HG03196 (cell line): ENCODE data around the gene RPTOR.

ENCODE experiments used
- ATAC-seq: cut with Tn5 transposase; IDR thresholded peaks from one replicate; pipeline ENCODE4 v1.9.1; 2021; ENCODE audit not compliant: unreplicated experiment

The RPTOR gene

GRCh38 chr17:80659651-80660050, 115.0 kb downstream of the RPTOR start:
- ATAC-seq = no peak

DNA sequence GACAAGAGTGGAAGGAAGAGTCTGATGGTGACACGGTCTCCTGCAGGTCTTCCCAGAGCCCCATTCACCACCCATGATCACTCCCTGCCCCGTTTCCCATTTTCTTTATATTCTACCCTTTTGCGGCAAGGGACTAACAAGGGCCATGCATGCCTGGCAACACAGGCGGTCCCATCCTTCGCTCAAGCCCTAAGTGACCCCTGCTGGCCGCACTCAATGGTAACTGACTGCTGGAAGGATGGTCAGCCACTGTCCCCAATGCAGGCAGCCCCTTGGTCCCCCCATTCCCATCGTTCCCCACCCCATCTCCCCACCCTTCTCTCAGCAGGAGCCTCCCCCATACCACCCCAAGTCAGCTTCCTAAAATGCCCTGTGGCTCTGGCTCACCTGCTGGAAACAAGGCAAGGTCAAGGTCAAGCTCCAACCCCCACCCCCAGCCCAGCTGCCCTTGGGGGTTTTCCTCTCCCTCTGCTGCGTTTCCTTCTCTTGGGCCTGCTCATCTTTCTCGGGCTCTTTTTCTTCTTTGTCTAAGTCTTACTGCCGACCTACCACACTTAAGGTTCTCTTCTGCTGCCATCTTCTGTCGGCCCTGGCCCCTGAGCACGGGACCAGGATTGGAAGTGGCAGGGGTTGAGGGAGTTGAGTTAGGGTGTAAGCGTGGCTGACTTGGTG, 116.0 kb downstream of the RPTOR start:
- ATAC-seq = no peak

DNA sequence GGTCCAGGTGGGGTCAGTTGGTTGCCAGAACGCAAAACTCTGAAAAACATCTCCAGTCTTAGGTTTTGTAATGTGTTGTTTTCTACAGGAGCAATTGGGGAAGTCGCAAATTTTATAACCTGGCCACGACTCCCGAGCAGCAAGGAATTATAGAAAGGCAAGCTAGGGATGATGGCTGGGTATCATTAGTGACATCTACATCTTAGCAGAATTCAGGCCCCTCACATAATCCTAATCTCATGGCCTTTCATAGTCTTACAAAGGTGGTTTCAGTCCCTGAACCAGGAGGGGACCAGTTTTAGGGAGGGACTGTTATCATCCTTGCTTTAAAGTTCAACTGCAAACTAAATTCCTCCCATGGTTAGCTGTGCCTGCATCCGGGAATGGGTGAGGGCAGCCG, 117.9 kb downstream of the RPTOR start:
- ATAC-seq = no peak

GRCh38 chr17:80663781-80664206, 119.2 kb downstream of the RPTOR start:
- no peak for ATAC-seq

- no peak for ATAC-seq
These were observed 119.7 kb downstream of the RPTOR start for GRCh38 chr17:80664217-80664790.

GRCh38 chr17:80665792-80666191, 121.2 kb downstream of the RPTOR start:
- no peak for ATAC-seq

DNA sequence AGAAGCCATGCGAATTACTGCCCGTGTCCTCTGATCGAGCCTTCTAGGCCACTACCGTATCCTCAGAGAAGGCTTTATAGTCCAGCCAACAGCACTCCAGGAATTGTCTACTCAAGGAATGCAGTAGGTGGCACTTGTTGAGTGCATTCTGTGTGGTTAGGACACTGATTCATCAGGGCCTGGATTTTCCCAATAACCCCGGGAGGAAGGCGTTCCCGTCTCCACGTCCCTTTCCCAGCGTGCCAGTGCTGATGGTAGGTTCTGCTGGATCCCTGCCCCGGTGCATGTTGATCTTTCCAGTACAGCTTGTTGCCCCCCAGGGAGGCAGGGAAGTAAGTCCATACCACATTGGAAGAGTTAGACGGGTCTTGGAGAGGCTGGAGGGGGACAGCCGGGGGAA, 122.2 kb downstream of the RPTOR start:
- ATAC-seq = no peak

DNA sequence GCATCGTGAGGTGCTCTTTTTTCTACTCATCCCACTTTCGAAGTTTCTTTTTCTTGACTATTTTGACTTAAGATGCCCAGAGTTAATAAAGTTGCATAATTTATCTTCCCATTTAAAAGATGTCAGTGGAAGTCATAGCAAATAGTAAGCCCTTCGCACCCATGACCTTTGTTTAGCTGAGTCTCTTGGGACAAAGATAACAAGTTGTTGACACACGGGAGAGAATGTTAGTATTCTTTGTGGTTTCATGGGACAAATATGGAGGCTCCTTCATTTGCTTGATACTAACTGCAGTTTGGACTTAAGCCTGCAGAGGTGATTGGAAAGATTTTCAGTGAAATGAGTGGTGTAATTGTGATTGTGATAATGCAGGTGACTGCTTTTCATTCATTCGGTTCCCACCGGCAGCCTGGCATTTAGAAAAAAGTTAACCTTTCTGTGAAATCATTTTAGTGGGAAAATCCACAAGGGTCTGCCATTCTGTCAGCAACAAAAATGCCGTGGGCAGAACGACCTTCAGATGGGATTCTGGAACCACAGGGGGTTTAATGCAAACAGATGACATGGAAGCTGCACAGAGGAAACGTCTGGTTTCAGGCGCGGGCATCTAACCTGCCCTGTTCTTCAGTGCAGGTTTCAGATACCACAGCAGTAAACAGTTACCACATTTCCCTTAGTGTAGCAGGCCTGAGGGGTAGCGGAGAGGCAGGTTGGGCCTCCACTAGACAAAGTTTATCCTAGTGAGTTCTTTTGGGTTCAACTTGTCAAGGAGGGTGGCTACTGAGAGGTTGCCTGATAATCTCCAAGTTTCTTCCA, 123.0 kb downstream of the RPTOR start:
- ATAC-seq = no peak

- no peak for ATAC-seq
These were observed 123.9 kb downstream of the RPTOR start for GRCh38 chr17:80668375-80669148.

DNA sequence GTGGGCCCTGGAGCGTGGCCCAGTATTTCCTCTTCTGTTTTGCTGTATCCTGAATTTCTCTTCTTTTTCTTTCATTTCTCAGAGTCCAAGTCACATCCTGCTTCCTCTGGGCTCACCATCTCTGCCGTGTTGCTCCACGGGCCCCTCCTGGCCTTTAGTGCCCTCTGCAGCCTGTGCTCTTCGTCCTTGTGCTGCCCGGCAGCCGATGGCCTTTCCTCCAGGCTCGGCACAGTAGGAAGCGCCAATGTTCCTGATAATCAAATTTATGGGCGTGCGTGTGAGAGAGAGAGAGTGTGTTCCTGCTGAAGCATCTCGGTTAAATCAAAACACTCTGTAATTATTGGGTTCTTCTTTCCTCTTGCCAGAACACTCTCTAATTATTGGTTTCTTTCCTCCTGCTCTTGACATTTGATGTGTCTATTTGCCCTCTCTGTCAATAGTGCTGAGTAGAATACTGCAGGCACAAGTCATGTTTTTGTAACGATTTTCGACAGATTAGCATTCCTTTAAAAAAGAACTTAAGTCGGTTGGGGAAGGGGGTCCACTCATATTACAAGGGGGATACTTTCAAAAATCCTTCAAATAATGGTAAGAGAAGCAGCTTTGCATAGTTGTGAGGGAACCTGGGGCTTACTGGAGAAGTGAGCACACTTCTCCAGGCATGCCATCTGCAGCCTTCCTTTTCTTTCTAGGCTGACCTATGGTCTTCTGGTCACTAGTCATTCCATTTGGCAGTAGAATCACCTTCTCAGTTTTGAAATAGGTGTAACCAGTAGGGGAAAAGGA, 126.6 kb downstream of the RPTOR start:
- no peak for ATAC-seq

DNA sequence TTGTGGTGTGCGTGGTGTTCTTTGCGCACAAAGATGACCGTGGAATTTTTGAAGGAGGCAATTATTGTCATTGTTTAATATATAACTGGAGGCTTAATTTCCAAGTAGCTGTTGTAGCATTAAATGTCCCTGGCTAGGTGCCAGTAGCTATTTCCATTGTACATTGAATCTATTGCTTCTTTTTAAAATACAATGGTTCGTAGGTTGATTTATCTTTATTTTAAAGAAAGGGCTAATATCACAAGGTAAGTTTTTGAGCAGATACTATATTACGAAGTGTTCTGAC, 127.1 kb downstream of the RPTOR start:
- ATAC-seq = no peak

DNA sequence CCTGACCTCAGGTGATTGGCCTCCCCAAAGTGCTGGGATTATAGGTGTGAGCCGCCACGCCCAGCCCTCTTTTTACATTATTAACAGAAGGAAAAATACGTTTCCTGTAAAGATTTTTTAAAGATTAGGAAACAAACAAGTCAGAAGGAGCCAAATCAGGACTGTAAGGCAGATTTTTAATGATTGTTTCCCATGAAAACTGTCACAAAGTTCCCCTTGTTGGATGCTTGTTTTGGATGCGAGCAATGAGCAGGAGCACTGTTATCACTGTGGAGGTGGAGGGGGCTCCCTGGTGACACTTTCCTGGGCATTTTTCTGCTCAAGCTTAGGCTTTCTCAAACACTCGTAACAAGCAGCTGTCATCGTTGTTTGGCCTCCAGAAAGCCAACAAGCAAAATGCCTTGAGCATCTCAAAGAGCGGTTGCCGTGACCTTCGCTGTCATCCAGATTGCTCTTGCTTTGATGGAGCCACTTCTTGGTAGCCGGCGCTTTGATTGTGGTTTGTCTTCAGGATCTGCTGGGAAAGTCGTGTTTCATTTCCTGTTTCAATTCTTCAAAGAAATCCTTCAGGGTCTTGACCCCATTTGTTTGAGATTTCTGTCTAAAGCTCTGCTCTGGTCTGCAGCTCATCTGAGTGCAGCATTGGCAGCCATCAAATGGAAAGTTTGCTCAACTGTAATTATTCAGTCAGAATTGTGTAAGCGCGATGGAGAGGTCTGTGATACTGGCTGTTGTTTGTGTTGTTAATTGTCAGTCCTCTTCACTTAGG, 128.7 kb downstream of the RPTOR start:
- no peak for ATAC-seq

GRCh38 chr17:80675438-80676095, 130.9 kb downstream of the RPTOR start:
- no peak for ATAC-seq

DNA sequence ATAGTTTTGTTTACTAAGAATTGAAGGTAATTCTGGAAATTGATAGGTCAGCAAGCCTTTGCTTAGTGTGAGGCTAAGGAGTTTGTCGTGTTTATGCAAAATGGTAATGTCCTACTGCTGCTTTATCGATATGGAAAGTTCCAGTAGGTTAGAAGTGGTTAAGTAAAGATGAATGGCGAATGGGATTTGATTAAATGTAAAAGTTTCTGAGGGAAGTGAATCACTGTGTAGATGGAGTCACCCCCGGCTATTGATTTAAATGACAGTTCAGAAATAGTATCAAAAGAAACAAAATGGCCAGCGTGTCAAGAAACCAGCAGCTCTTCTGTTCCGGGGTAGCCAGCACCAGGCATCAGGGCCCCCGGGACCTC, 131.4 kb downstream of the RPTOR start:
- ATAC-seq = no peak

DNA sequence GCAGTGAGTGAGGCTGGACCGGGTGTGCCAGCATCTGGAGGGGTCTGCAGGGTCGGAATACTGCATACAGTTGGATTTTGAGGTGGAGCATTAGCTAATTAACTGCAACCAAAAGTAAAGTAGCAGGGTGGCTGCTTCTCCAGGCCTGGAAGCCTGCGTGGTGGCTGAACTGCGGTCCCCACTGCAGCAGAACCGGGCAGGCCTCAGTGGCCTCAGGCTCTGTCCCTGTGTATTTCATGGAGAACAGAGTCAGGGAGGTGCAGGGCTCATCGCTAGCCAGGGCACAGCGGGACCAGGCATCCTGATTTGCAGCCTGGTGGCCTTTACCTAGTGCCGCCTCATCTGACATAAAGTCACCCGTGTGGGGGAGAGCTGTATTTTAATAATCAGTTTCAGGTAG, 131.9 kb downstream of the RPTOR start:
- no peak for ATAC-seq

- ATAC-seq = no peak
These were observed 132.6 kb downstream of the RPTOR start for GRCh38 chr17:80677214-80677756.

DNA sequence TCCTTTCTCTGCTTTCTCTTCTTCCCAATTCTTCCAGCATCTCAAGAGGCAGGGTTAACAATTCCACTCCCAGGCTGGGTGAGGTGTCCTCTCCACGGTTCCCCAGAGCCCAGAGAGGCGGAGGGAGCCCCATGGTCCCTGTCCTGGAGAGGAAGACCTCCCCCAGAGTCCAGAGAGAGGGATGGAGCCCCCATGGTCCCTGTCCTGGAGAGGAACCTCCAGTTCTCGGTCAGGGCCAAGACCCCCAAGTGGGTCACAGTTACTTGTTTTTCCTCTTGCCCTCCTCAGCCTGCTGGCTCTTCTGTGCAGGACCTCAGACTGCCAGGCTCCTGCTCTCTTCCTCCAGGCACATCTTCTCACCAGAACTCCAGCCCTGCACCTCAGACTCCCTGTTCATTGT, 135.2 kb downstream of the RPTOR start:
- ATAC-seq = no peak

DNA sequence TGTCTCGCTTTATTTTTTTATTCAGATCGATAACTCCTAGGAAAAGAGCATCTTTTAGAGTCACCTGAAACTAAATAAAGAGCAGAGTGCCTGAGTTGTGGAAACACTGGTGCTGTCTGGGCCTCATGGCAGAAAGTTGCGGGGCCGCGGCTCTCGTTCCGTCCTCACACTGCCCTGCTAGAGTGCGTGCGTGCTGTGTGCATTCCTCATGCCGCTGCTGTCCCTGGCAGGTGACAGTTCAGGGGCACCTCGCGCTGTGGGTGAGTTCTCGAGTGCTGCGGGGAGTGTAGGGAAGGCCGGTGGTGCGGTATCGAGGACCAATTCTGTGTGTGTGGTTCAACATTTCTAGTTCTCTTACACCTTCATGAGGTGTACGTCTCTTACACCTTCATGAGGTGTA, 136.6 kb downstream of the RPTOR start:
- no peak for ATAC-seq

DNA sequence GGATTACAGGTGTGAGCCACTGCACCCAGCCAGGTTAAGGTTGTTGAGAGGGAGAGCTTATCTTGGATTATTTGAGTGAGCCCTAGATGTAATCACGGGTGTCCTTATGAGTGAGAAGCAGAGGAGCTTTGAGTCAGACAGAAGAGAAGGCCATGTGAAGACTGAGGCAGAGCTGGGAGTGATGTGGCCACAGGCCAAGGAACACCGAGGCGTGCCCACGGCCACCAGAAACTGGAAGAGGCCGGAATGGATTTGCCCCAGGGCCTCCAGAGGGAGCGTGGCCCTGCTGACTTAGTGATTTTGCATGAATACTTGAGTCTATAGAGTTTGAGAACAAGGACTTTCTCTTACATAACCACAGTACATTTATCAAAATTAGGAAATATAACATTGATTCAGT, 137.7 kb downstream of the RPTOR start:
- ATAC-seq = no peak
